HepG2 (cell line): ENCODE data around the gene PHF14. TPM values are rescaled to one million over a fixed set of nuclear protein-coding genes. Genes with fewer than 3 reads are reported as not detected.

Experiments used
- ATAC-seq: fragments of 200-7000 bp; cut with Tn5 transposase; 3 replicates; pipeline ENCODE4 v1.9.1; 2020; ENCODE audit warnings: mild to moderate bottlenecking, moderate library complexity
- BruUV-seq: library from RNA; stranded (reverse); fragments of 400-500 nt; replicated peaks from 2 replicates; lab custom pipeline; 2021; lab: Mats Ljungman, UMichigan
- CTCF ChIA-PET: fragments of 300-600 bp; formaldehyde crosslinking; extraction: SDS; loops from one replicate; lab custom pipeline; 2021; ENCODE audit warnings: low total read pairs, inconsistent platforms, low intra/inter-chr PET ratio; lab: Yijun Ruan, JAX
- POLR2A ChIA-PET: fragments of 350-600 bp; sonication (Branson Sonifier 250); formaldehyde crosslinking; loops from one replicate; lab custom pipeline; 2020; ENCODE audit warnings: antibody characterized with exemption, inconsistent platforms; lab: Yijun Ruan, JAX
- DNase-seq: peaks from one replicate; pipeline ENCODE4 v3.0.0-alpha.2; 2015; ENCODE audit warnings: low spot score
- FAIRE-seq: peaks from 3 replicates; lab custom pipeline; 2011; peaks lifted over from hg19 to GRCh38; lab: Jason Lieb, UNC
- H2AFZ ChIP-seq: one replicate; pipeline ENCODE4 v1.6.1; 2011; ENCODE audit warnings: low read length, inconsistent platforms
- H3K27ac ChIP-seq: fragments of 300-600 bp; 3 replicates; pipeline ENCODE4 v1.8.0; 2011; ENCODE audit warnings: mixed run types, mild to moderate bottlenecking, mixed read lengths, low read length, inconsistent platforms; ENCODE audit not compliant: insufficient read depth; ENCODE audit errors: extremely low read length
- H3K27me3 ChIP-seq, 2 experiments: fragments of 200-600 bp in 1 of 2; 2 replicates in 1 of 2; 3 replicates in 1 of 2; pipeline versions ENCODE4 v1.6.0 to v1.8.0; 2011; ENCODE audit warnings: low read length in 2 of 2, mild to moderate bottlenecking in 2 of 2, moderate library complexity in 2 of 2, inconsistent platforms in 1 of 2; ENCODE audit not compliant: insufficient read depth in 2 of 2, control insufficient read depth in 1 of 2
- H3K36me3 ChIP-seq, 2 experiments: fragments of 200-600 bp in 1 of 2; replicated peaks in 1 of 2; 2 replicates in 1 of 2; 3 replicates in 1 of 2; pipeline versions ENCODE4 v1.5.1 to v1.8.0; 2011; ENCODE audit warnings: low read length in 2 of 2, inconsistent platforms in 1 of 2; ENCODE audit not compliant: insufficient read depth in 2 of 2, control insufficient read depth in 1 of 2
- H3K4me1 ChIP-seq: 2 replicates; pipeline ENCODE4 v1.5.1; 2012; ENCODE audit warnings: low read length, inconsistent platforms; ENCODE audit not compliant: insufficient read depth
- H3K4me2 ChIP-seq: 2 replicates; pipeline ENCODE4 v1.6.0; 2011; ENCODE audit warnings: low read depth, low read length, inconsistent platforms
- H3K4me3 ChIP-seq, 3 experiments: fragments of 200-600 bp in 1 of 3; sonication (generic), shearing (Covaris generic) in 1 of 3; replicated peaks in 1 of 3; 2 replicates each; pipeline ENCODE4 v1.5.1; 2011 to 2016; ENCODE audit warnings: low read length in 3 of 3, inconsistent platforms in 2 of 3, low read depth in 2 of 3, mild to moderate bottlenecking in 2 of 3, control low read depth in 1 of 3, mixed read lengths in 1 of 3; ENCODE audit not compliant: insufficient read depth in 1 of 3
- H3K79me2 ChIP-seq: one replicate; pipeline ENCODE4 v1.6.1; 2011; ENCODE audit warnings: low read length, inconsistent platforms; ENCODE audit not compliant: insufficient read depth
- H3K9ac ChIP-seq: 2 replicates; pipeline ENCODE4 v1.6.0; 2011; ENCODE audit warnings: mild to moderate bottlenecking, low read depth, low read length, inconsistent platforms; ENCODE audit not compliant: insufficient read depth
- H3K9me3 ChIP-seq: 2 replicates; pipeline ENCODE4 v1.5.1; 2012; ENCODE audit warnings: mild to moderate bottlenecking, low read length
- H4K20me1 ChIP-seq: 2 replicates; pipeline ENCODE4 v1.6.0; 2011; ENCODE audit warnings: inconsistent platforms, mild to moderate bottlenecking, low read length, moderate library complexity; ENCODE audit not compliant: insufficient read depth
- GTF2F1 ChIP-seq: fragments of 150-350 bp; IDR thresholded peaks from 2 replicates; pipeline ENCODE4 v1.6.1; 2014; ENCODE audit warnings: low read length
- RFXAP ChIP-seq: sonication (generic); formaldehyde crosslinking; IDR thresholded peaks from 2 replicates; pipeline ENCODE4 v1.4.0; 2020; ENCODE audit warnings: missing genetic modification reagents, borderline replicate concordance
- TEAD3 ChIP-seq: optimal IDR thresholded peaks from 2 replicates; pipeline ENCODE3; 2016; ENCODE audit warnings: borderline replicate concordance
- THYN1 ChIP-seq: sonication (generic); formaldehyde crosslinking; IDR thresholded peaks from 2 replicates; pipeline ENCODE4 v1.8.1; 2023; ENCODE audit warnings: low read depth, mild to moderate bottlenecking, moderate library complexity, missing genetic modification reagents, borderline replicate concordance
- ZNF343 ChIP-seq: sonication (generic); formaldehyde crosslinking; IDR thresholded peaks from 2 replicates; pipeline ENCODE4 v1.4.0; 2020; ENCODE audit warnings: mild to moderate bottlenecking, missing genetic modification reagents
- ZNF383 ChIP-seq: sonication (generic); formaldehyde crosslinking; IDR thresholded peaks from 2 replicates; pipeline ENCODE4 v1.4.0; 2020; ENCODE audit warnings: missing genetic modification reagents, mild to moderate bottlenecking, borderline replicate concordance
- ZNF503 ChIP-seq: sonication (generic); formaldehyde crosslinking; IDR thresholded peaks from 2 replicates; pipeline ENCODE4 v1.4.0; 2020; ENCODE audit warnings: missing genetic modification reagents
- ZNF512B ChIP-seq: sonication (generic); formaldehyde crosslinking; IDR thresholded peaks from 2 replicates; pipeline ENCODE4 v1.5.1; 2020; ENCODE audit warnings: missing genetic modification reagents, mild to moderate bottlenecking, borderline replicate concordance
- ZNF646 ChIP-seq: sonication (generic); formaldehyde crosslinking; IDR thresholded peaks from 2 replicates; pipeline ENCODE4 v1.9.0; 2021; ENCODE audit warnings: mild to moderate bottlenecking, missing genetic modification reagents
- ZNF777 ChIP-seq: sonication (generic); formaldehyde crosslinking; IDR thresholded peaks from 2 replicates; pipeline ENCODE4 v1.4.0; 2020; ENCODE audit warnings: missing genetic modification reagents
- ZNF879 ChIP-seq: sonication (generic); formaldehyde crosslinking; IDR thresholded peaks from 2 replicates; pipeline ENCODE4 v1.8.1; 2023; ENCODE audit warnings: missing genetic modification reagents
- ZZZ3 ChIP-seq: sonication (generic); formaldehyde crosslinking; IDR thresholded peaks from 2 replicates; pipeline ENCODE4 v1.4.0; 2020; ENCODE audit warnings: missing genetic modification reagents, mild to moderate bottlenecking, borderline replicate concordance
- WGBS: methylation state at CpG from one replicate; pipeline ENCODE4 v1.1.6; 2017; ENCODE audit warnings: low lambda C conversion rate; 5-methylcytosine and 5-hydroxymethylcytosine counted together
- in situ Hi-C: cut with HindIII; loops from 2 replicates; pipeline ENCODE4 v1.10.0; 2017; ENCODE audit warnings: low pct_unique_long_range_greater_than_20kb; ENCODE audit not compliant: extremely low pct_ligation_motif_present
- intact Hi-C: fragments of 100-400 bp; cut with micrococcal nuclease; formaldehyde crosslinking; loops from one replicate; pipeline ENCODE4 v1.10.0; 2022; ENCODE audit not compliant: unreplicated experiment
- polyA plus RNA-seq, 8 experiments: library from polyadenylated mRNA; depleted of rRNA in 3 of 8; stranded (reverse) in 7 of 8; unstranded in 1 of 8; fragments of >200 nt; fragmentation: Illumina TruSeq in 4 of 8; extraction: Trizol in 4 of 8; gene quantifications; 2 replicates each; pipeline versions ENCODE4 v1.2.1 to v1.2.3, GENCODE V29; 2011 to 2016; ENCODE audit warnings: low read depth in 4 of 8, missing spikeins in 1 of 8, mixed read lengths in 1 of 8; ENCODE audit not compliant: insufficient read depth in 1 of 8
- total RNA-seq, 5 experiments: library from RNA; depleted of rRNA; stranded (reverse); fragments of >200 nt; fragmentation: Illumina TruSeq; extraction: Trizol; gene quantifications; 2 replicates each; pipeline ENCODE4 v1.2.3, GENCODE V29; 2016; ENCODE audit warnings: low read depth in 1 of 5

PHF14 gene
- total and polyA plus RNA-seq, 2 of the 13 experiments (the other 11 are each of a cell fraction or from before 2014, with no cell fraction given): 18.9 to 68.7 TPM

- peak overlapping the region; percentile 97 for H3K9ac ChIP-seq
- in situ Hi-C loops: no loop called here
- no peak for DNase-seq
- peaks cover 34% of the 10 kb centered on the region for H3K4me1 ChIP-seq
- H4K20me1 ChIP-seq: no peaks in the 10 kb centered on the region
- peak overlapping the region; percentile 72 to 93 (median 81) for H3K4me3 ChIP-seq
- ATAC-seq: peak; percentile 7; the same call in 1 of the 3 replicates
- FAIRE-seq: no peak
- intact Hi-C loops: loop anchor here (1.0 kb wide), 2 partner anchors 9 to 32 kb away; partner anchors contain the start of gene PHF14
- H3K27me3 ChIP-seq: no peaks in the 10 kb centered on the region; a peak in 2 of 5 replicates
- BruUV-seq: TSS peak; percentile 95
- H3K79me2 ChIP-seq: peaks cover 33% of the 10 kb centered on the region
- WGBS: 7% methylated on average over 18 of the region's 18 CpGs
- H2AFZ ChIP-seq: peak overlapping the region; percentile 92
- peaks cover 4 to 18% of the 10 kb centered on the region in 2 experiments; a peak in 4 of 5 replicates for H3K36me3 ChIP-seq
- H3K4me2 ChIP-seq: peak overlapping the region; percentile 92
- peak overlapping the region; percentile 95 for H3K27ac ChIP-seq
- CTCF ChIA-PET: no interaction called here
- no peaks in the 10 kb centered on the region for H3K9me3 ChIP-seq
- POLR2A ChIA-PET: interaction anchor here (0.8 to 3.6 kb wide), 14 partner anchors 9 to 271 kb away, joined by 3 to 85 read pairs (median 6); partner anchors contain the start of gene PHF14
- TF ChIP-seq RFXAP (CRISPR knock-in tag): no peak
- no peak for TF ChIP-seq ZNF343 (CRISPR knock-in tag)
- TF ChIP-seq ZNF383 (CRISPR knock-in tag): no peak
- no peak for TF ChIP-seq ZNF879
- TF ChIP-seq TEAD3 (CRISPR knock-in tag): no peak
- no peak for TF ChIP-seq ZNF646 (CRISPR knock-in tag)
- TF ChIP-seq ZNF503 (CRISPR knock-in tag): no peak
- no peak for TF ChIP-seq ZZZ3 (CRISPR knock-in tag)
- no peak for TF ChIP-seq THYN1 (CRISPR knock-in tag)
- no peak for TF ChIP-seq ZNF777 (CRISPR knock-in tag)
- no peak for TF ChIP-seq ZNF512B
- TF ChIP-seq GTF2F1: no peak
These were observed 32.8 kb upstream of the PHF14 start for GRCh38 chr7:10940704-10941355.
